ENCODE measurements around the gene NEDD9.

The NEDD9 gene

GRCh38 chr6:11201015-11201414 lies 31.5 kb downstream of the NEDD9 start:
- DNase-seq (ENCODE audit: low spot score), result no peak

GRCh38 chr6:11200356-11200755 lies 32.1 kb downstream of the NEDD9 start:
- DNase-seq (ENCODE audit: low spot score), result no peak

- DNase-seq (ENCODE audit: low spot score), result no peak
Measured at GRCh38 chr6:11198663-11199603, 33.5 kb downstream of the NEDD9 start.

DNA sequence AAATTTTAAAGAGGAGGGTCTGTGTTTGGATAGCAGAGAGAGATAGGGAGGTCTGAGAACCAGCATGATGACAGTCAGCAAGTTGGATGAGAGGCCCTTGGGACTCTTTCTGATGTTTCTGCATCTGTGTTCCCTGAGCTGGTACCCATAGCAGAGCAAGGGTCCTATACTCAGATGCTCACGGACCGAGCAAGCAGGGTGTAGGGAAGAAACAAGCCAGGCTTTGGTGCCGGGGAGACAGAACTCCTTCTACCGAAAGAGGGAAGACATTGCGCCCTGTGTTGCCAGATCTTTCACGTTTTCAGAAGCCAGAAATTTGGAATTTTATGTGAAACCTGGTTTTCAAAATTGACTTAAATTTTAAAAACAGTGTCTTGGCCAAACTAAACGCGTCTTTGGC lies 34.6 kb downstream of the NEDD9 start:
- no peak for DNase-seq (ENCODE audit: low spot score)

DNA sequence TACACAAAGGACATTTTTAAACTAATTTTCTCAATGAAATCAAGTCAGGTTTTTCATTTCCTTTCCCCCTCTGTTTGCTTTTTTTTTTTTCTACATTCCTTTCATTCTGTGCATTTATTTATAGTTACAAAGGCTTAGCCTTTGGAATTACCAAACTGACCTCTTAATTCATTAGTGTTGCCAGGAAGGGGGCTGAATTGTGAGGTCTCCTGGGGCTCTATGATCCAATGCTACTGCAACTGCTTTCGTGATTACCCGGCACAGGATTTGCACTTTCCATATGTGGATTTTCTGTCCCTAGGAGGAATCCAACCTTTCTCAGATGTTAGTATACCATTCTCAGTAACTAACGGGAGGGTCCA lies 35.3 kb downstream of the NEDD9 start:
- DNase-seq (ENCODE audit: low spot score), result no peak

DNA sequence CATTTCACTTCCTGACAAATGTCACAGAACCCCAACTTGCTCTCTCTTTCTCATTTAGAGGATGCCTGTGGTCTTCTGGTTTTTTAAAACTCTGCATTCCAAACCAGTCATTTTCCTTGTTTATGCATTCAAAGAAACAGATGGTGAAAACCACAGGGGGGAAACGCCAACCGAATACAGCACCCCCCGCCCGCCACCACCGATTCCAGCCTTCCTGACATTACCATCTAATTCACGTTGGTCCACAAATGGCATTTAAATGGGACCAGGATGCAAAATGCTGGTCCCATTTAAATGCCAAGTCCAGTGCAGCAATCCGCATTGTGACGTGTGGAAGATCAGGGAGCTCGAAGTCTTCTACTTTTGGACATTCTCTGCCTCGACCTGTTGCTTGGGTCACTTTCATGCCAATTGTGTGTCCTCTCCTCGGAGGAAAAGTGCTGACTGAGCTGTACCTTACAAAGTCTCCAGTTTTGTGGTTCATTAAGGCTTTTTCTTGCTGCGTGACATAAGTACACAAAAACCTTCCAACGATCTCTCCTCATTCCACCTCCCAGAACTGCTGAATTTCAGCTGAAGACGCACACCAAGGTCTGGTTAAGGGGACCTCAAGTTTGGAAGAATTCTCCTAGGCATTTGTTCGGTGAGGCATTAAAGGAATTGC lies 35.8 kb downstream of the NEDD9 start:
- no peak for DNase-seq (ENCODE audit: low spot score)

GRCh38 chr6:11194356-11195218 lies 37.9 kb downstream of the NEDD9 start:
- DNase-seq (ENCODE audit: low spot score), result no peak

GRCh38 chr6:11193434-11193833 lies 39.0 kb downstream of the NEDD9 start:
- no peak for DNase-seq (ENCODE audit: low spot score)

GRCh38 chr6:11192167-11192566 lies 40.3 kb downstream of the NEDD9 start:
- DNase-seq (ENCODE audit: low spot score), result no peak

- DNase-seq (ENCODE audit: low spot score), result no peak
Measured at GRCh38 chr6:11190625-11191245, 41.7 kb downstream of the NEDD9 start.

DNA sequence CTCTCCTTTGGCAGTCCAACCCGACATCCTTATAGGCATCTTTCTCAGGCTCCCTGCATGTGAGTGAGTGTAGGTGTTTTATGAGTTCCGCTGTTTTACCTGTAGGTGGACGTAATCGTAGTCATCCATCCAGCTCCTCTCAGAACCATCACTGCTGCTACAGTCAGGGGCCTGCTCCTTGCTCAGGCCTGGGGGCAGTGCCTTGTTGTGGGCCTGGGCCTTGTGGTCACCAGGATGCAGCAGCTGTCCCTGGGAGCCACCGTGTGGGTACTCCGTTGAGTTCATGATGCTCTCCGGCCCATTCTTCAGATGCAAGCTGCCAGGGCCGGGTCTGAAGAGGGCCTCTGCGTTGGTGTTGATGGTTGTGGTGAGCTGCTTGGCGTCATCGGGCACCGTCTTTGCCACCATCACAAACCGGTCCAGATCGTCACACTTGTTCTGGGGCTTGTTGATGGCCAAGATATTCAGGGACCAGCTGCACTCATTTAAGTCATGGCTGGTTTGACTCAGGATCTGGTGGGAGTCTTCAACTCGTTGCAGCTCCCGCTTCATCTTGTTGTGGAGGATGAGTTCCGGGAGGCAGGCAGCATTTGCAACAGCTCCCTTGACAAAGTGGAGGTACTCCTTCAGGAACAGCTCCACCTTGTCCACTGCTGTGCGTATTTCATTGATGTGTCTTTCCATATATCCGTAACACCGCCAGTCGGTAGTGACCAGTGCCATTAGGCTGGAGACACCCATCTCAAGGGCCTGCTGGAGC lies 42.4 kb downstream of the NEDD9 start:
- DNase-seq (ENCODE audit: low spot score), result no peak

DNA sequence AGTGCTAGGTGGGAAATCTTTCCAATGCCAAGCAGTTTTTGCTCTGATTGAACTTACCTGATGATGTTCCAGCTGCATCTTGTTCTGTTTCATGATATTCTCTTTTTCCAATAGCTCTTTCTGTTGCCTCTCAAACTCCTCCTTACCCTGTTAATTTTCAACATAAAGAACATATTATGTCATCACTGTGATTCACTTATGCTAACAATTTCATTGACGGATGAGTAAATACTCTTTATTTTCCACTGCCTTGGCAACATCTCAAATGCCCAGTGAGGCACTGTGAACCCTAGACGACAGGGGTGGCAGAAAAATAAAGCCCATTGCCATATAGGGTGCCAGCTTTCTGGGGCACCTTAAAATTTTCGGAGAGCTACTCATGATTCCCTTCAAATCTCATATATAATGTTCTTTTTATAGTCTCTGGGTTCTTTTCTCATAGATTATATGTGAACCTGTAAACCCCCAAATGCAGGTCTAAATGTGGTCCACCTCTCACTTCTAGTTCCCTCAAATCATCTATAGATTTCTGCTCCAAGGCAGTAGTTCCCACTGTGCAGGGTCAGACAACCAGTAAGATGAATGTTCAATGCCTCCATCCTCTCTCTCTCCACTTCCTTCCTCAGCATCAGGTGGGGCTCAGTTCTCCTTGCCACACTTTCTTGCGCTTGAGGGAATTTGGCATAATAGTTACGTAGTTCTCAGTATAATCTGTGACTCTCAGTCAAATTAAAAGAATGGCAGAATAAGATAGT lies 44.1 kb downstream of the NEDD9 start:
- DNase-seq (ENCODE audit: low spot score), result no peak

- no peak for DNase-seq (ENCODE audit: low spot score)
Measured at GRCh38 chr6:11187301-11187700, 45.2 kb downstream of the NEDD9 start.

- no peak for DNase-seq (ENCODE audit: low spot score)
Measured at GRCh38 chr6:11185204-11185842, 47.1 kb downstream of the NEDD9 start.

DNA sequence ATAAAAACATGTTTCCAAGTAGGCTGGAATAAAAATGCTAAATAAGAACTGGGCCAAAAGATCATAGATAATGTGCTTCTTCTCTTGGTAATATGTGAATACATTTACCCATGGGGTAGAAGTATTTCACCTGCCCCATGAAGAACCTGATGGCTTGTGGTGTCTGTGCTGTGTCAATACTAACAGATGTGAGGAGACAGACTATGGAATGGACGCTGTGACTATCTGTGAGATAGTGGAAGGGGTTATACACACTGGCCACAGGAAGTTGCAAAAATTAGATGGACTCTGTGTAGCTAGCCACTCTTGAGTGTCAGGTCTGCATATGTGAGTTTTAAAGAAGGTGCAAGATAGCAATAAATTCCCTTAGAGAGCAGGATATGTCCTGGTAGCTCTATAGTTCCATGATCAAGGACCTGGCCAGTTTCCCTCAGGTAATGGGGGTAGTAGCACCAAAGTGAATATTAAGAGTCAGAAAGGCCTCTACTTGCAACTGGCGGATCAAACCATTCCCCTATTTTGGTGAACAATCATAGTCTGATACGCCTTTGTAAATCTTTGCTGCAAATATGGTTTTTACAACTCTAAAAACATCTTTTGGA lies 48.6 kb downstream of the NEDD9 start:
- DNase-seq (ENCODE audit: low spot score), result no peak

DNA sequence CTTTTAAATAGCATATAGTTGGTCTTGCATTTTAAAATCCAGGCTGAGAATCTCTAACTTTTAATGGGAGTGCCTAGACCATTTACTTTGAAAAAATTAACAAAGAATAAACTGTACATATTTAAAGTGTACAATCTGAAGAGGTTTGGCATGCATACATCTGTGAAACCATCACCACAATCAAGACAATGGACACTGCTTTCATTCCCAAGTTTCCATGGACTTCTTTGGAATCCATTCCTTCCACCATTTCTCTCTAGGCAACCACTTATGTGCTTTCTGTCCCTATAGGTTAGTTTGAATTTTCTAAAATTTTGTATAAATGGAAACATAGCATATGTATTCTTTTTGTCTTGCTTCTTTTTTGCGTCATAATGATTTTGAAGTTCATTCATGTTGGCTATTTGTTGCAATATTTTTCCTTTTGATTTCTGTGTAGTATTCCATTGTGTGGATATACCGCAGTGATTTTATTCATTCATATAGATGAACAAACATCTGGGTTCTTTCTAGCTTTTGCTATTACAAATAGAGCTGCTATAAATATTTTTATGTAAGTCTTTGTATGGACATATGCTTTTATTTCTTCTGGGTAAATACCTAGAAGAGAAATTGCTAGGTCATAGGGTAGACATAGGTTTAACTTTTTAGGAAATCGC lies 50.9 kb downstream of the NEDD9 start:
- no peak for DNase-seq (ENCODE audit: low spot score)

DNA sequence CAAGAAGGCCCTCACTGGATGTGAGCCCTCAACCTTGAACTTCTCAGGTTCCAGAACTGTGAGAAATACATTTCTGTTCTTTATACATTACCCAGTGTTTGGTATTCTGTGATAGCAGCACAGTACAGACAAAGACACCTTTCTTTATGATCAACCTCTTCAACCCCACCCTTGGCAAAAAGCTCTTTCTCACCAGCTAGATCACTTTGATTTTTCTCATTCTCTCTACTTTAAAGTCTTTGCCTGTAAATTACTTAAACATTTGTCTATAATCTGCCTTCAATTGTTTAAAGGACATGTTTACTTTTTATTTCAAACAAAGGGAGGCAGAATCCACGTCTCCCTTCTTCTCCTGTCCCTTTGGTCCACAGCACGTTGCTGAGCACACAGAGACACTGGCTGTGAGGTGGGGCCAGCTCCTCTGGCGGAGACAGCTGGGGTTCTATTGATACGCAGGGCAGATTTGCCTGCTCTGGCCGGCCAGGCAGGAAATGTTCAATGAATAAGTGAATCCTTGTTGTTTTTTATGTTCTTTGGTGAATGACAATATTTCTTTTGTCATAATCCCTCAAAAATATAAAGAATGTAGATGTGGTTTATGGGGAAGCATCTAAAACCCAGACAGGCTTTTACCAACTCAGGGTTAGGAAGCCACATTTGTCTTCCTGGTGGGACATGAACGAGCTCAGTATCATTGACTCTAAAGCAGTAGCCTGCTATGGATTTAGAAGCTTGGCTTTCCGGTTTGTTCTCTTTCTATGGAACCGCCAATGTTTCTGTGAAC lies 52.9 kb downstream of the NEDD9 start:
- no peak for DNase-seq (ENCODE audit: low spot score)

DNA sequence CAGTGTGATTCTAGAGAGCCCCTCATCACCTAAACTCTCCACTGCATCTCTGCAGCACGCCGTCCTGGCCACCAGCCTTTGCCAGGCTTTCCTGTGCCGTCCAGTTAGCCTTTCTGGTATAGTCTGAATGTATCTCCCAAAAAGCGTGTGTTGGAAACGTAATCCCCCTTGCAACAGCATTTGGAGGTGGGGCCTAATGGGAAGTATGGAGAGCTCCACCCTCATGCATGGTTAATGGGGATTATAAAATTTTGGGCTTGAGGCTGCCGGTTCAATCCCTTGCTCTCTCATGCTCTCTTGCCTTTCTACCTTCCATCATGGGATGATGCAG lies 53.4 kb downstream of the NEDD9 start:
- DNase-seq (ENCODE audit: low spot score), result no peak

Data from HuH-7 (cell line).